Liver (tissue), 3 donors: ENCODE measurements around the gene NAP1L4.

ENCODE experiments used
- FOXA2 ChIP-seq: IDR thresholded peaks from 2 replicates; pipeline ENCODE4 v1.6.1; 2016; ENCODE audit warnings: antibody characterized with exemption
- RAD21 ChIP-seq, 2 donors: IDR thresholded peaks; 2 replicates each; pipeline ENCODE4 v1.6.1; 2016; ENCODE audit warnings: antibody characterized with exemption in 2 of 2, mild to moderate bottlenecking in 2 of 2
- SP1 ChIP-seq: IDR thresholded peaks from 2 replicates; pipeline ENCODE4 v1.6.1; 2018; ENCODE audit warnings: antibody characterized with exemption, mild to moderate bottlenecking
- TAF1 ChIP-seq: conservative IDR thresholded peaks from 2 replicates; pipeline ENCODE4 v1.6.1; 2016; ENCODE audit warnings: antibody characterized with exemption, mild to moderate bottlenecking
- YY1 ChIP-seq: IDR thresholded peaks from 2 replicates; pipeline ENCODE4 v1.6.1; 2016; ENCODE audit warnings: antibody characterized with exemption, mild to moderate bottlenecking
- TF ChIP-seq, protein P1 (sequence below): fragments of 150-350 bp; IDR thresholded peaks from 2 replicates; pipeline ENCODE4 v1.5.1; 2017; ENCODE audit warnings: improper control_type of control experiment, low read depth, low read length; ENCODE audit not compliant: missing input control
- TF ChIP-seq, protein P2 (sequence below): IDR thresholded peaks from 2 replicates; pipeline ENCODE4 v1.6.1; 2016; ENCODE audit warnings: antibody characterized with exemption
- TF ChIP-seq, protein P3 (sequence below): IDR thresholded peaks from 2 replicates; pipeline ENCODE4 v1.6.1; 2016; ENCODE audit warnings: antibody characterized with exemption
- donor health status: healthy.
- donor health status: healthy.

DNA sequence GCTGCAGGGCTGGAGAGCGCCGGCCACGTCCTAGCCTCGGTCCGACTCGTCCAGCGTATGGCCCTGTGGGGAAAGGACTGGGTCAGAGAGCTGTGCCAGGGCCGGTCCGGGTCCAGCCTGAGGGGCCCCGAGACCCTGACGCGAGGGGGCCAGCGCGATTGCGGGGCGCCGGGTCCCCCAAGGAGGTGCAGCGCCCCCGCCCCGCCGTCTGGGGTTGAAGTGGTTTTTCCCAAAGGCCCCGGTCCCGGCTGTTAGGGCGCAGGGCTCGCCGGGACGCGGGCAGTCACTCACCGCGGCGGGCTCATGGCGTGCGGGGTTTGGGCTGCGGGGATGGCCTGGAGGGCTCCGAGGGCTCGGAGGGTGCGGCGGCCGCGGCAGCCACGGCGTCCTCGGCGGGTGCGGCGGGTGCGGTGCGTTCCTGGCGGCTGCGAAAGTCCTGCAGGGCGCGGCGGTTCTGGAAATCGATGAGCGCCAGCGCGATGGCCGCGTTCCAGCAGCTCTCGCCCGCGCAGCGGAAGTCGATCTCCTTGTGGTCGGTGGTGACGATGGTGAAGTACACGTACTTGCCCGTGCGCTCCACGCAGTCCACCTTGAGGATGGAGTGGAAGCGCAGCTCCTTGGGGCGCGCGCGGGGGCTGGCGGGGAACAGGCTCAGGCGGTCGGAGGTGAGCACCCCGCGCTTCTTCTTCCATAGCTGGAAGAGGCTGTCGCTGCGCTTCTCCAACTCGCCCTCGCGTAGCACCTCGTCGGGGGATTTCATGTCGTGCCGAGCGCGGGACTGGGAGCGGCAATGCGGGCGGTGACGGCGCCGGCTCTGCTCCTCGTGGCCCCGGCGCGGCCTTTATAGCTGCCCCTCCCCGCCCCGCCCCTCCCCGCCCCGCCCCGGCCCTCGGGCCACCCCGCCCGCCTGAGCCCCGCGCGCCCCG is 63.3 kb downstream of the NAP1L4 start, which contains the start of gene PHLDA2:
- TF ChIP-seq, protein P1, sequence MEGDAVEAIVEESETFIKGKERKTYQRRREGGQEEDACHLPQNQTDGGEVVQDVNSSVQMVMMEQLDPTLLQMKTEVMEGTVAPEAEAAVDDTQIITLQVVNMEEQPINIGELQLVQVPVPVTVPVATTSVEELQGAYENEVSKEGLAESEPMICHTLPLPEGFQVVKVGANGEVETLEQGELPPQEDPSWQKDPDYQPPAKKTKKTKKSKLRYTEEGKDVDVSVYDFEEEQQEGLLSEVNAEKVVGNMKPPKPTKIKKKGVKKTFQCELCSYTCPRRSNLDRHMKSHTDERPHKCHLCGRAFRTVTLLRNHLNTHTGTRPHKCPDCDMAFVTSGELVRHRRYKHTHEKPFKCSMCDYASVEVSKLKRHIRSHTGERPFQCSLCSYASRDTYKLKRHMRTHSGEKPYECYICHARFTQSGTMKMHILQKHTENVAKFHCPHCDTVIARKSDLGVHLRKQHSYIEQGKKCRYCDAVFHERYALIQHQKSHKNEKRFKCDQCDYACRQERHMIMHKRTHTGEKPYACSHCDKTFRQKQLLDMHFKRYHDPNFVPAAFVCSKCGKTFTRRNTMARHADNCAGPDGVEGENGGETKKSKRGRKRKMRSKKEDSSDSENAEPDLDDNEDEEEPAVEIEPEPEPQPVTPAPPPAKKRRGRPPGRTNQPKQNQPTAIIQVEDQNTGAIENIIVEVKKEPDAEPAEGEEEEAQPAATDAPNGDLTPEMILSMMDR: no peak
- TF ChIP-seq, protein P2, sequence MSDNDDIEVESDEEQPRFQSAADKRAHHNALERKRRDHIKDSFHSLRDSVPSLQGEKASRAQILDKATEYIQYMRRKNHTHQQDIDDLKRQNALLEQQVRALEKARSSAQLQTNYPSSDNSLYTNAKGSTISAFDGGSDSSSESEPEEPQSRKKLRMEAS: no peak
- TF ChIP-seq SP1 (no peak), RAD21 (IDR thresholded peaks at IDR 0.05) (no peak), TAF1 (no peak), YY1 (no peak), FOXA2 (no peak)
- TF ChIP-seq, protein P3, sequence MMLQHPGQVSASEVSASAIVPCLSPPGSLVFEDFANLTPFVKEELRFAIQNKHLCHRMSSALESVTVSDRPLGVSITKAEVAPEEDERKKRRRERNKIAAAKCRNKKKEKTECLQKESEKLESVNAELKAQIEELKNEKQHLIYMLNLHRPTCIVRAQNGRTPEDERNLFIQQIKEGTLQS: no peak
